DOHH2 (cell line): ENCODE results near the gene POTEF.

Experiments used
- EZH2phosphoT487 ChIP-seq: fragments of 200-600 bp; sonication (generic); IDR thresholded peaks from 2 replicates; pipeline ENCODE4 v1.6.1; 2017; ENCODE audit warnings: borderline replicate concordance, mild to moderate bottlenecking, antibody characterized with exemption, low read length, moderate library complexity, mixed read lengths
- TF ChIP-seq, protein P1 (sequence below): fragments of 200-600 bp; sonication (generic); IDR thresholded peaks from one replicate; pipeline ENCODE4 v1.5.1; 2014; ENCODE audit warnings: antibody characterized with exemption, mild to moderate bottlenecking, low read depth, low read length; ENCODE audit not compliant: poor library complexity, severe bottlenecking

DNA sequence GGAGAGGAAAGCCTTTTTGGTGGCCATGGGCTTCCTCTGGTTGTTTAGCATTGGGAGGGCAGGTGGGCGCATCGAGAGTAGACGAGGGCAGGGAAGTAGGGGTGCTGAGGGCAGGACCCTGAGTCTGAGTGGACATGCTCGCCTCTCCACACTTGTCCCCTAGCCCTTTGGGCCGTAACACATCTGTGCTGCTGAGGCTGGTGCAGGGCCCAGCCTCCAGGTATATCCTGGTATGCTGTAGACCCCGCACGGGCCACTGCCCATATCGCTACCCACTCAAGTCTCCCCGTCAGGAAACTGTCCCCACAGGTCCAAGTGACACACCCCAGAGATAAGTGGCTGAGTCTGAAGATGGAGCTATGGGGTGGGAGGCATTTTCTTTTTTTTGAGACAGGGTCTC, 29.6 kb upstream of the POTEF start:
- TF ChIP-seq, protein P1, sequence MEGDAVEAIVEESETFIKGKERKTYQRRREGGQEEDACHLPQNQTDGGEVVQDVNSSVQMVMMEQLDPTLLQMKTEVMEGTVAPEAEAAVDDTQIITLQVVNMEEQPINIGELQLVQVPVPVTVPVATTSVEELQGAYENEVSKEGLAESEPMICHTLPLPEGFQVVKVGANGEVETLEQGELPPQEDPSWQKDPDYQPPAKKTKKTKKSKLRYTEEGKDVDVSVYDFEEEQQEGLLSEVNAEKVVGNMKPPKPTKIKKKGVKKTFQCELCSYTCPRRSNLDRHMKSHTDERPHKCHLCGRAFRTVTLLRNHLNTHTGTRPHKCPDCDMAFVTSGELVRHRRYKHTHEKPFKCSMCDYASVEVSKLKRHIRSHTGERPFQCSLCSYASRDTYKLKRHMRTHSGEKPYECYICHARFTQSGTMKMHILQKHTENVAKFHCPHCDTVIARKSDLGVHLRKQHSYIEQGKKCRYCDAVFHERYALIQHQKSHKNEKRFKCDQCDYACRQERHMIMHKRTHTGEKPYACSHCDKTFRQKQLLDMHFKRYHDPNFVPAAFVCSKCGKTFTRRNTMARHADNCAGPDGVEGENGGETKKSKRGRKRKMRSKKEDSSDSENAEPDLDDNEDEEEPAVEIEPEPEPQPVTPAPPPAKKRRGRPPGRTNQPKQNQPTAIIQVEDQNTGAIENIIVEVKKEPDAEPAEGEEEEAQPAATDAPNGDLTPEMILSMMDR, result no peak
- TF ChIP-seq EZH2phosphoT487, result no peak
